HG02642 (cell line): ENCODE data around the gene MAN1C1.

Experiments
- ATAC-seq: cut with Tn5 transposase; IDR thresholded peaks from one replicate; pipeline ENCODE4 v1.9.1; 2021; ENCODE audit warnings: mild to moderate bottlenecking; ENCODE audit not compliant: unreplicated experiment, poor library complexity

The MAN1C1 gene

DNA sequence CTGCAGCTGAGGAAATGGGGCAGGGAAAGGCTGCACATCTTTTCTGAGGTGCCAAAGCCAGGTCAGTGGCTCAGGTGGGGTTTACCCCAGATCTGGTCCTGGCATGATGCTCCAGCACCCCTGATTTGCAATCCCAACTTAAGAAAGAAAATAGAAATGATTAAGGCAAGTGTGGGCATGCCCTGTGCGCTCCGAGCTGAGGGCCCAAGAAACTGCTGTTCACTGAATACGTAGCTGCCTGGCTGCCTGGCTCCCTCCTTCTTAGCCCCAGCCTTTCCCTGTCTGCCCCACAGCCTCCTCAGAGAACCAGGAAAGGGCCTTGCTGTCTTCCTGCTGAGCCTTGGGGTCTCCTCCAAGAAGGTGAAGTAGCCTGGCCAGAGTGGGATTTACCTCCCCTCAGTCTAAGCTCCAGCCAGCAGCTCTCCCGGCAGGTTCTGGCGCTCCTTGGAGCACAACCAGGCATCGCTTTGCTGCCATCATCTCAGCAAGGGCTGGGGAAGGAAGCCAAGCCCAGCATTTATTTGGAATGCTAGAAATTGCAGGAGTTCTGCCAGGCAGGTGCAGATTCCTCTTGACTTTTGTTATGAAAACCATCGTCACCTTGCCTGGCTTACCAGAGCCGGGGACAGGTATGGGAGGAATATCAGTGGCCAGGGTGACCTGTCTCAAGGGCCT lies 132.1 kb downstream of the MAN1C1 start:
- ATAC-seq = no peak

DNA sequence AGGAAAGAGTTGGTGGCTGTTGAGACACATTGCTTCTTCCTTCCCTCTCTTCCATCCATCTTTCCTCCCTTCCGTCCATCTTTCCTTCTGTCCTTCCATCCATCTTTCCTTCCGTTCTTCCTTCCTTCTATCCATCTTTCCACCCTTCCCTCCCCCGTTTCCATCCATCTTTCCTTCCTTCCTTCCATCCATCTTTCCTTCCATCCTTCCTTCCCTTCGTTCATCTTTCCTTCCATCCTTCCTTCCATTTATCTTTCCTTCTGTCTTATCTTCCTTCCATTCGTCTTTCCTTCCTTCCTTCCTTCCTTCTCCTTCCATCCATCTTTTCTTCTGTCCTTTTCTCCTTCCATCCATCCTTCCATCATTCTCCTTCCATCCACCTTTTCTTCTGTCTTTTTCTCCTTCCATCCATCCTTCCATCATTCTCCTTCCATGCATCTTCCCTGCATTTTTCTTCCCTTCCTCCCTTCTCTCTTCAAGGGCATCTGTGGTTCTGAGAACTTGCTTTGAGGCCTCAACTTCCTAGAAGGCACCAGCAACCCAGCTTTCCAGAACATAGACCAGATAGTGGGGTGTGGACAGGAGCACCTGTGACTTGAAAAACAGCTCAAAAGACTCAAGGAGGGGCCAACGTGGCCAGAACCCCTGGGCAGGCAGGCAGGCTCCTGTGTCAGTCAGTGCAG lies 134.5 kb downstream of the MAN1C1 start:
- no peak for ATAC-seq

- no peak for ATAC-seq
Measured at GRCh38 chr1:25754470-25755181, 138.0 kb downstream of the MAN1C1 start.

DNA sequence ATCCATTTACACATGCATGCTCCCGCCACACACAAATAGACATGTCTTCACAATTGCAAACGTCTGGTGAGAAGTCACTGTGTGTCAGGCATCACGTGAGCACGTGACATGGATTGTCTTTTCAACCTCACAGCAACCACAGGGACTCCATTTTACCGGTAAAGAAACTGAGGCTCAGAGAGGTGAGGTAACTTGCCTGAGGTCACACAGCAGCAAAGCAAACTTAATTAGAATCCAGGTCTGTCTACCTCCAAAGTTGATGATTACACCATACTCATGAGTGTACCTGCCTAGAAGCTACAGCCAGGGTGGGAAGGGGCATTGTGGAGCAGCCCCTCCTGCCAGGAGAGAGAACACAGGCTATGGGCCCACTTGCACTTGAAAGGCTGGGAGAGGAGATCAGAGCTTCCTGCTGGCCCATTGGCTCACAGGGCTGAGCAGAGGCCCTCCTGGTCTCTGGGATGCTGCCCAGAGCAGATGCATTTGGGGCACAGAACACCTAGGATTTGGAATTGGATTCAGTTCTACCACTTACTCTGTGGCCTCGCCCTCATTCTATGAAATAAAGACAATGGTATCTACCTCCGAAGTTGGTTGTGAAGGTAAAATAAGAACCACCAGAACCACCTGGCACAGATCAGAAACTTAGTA lies 139.0 kb downstream of the MAN1C1 start:
- ATAC-seq = no peak

- ATAC-seq = no peak
Measured at GRCh38 chr1:25756215-25756614, 139.6 kb downstream of the MAN1C1 start.

GRCh38 chr1:25757151-25757845 lies 140.7 kb downstream of the MAN1C1 start:
- no peak for ATAC-seq

DNA sequence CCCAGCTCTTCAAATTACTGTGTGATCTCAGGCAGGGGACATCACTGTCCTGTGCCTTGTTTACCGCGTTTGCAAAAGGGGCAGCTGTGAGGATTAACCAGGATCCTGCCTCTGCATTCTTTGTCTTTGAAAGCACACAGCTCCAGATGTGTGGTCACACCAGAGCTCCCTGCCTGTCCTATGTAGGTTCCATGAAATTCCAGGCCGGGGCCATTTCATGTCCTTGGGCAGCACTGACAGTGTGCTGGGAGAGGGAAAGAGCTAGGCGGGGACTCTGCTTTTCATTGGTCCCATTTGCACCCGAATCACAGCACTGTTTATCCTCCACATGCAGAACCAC lies 141.2 kb downstream of the MAN1C1 start:
- no peak for ATAC-seq

DNA sequence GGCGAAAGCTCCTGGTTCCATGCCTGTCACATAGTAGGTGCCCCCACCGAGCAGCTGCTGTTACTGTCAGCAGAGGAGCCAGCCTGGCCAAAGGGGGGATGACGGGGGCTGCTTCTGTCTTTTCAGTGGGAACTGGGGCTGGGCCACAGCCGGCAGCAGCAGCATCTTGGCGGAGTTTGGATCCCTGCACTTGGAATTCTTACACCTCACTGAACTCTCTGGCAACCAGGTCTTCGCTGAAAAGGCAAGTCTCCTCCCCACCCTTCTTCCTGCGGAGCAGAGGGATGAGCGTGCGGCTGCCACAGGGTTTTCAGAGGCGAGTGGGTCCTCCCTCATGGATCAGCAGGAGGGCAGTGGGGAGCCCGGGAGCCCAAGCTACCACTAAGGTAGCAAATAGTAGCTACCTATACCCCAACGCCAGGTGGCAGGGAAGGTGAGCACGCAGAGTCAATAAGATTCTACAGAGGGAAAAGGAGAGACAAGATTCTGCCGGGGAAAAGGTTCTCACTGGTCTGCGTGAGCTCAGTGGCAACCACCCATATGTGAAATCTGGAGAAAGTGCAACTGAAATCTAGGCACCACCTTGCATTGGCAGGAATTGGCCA lies 142.0 kb downstream of the MAN1C1 start:
- no peak for ATAC-seq

- ATAC-seq = no peak
Measured at GRCh38 chr1:25760122-25760719, 143.6 kb downstream of the MAN1C1 start.

DNA sequence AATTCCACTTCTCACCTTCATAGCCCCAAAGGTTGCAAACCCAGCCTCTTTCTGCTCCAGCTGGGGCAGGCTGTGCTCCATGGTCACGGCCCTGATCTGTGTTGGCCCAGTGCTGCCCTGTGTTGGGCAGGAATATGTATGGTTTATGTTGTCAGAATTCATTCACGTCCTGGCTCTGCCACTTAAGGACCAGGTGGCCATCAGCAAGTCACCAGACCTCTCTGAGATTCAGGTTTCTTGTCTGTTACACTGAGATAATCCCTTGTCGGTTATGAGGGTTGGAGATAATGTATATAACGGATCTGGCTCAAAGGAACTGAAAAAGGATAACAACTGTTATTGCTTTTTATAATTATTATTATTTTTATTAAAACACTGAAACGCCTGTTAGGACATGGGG lies 144.3 kb downstream of the MAN1C1 start:
- no peak for ATAC-seq

DNA sequence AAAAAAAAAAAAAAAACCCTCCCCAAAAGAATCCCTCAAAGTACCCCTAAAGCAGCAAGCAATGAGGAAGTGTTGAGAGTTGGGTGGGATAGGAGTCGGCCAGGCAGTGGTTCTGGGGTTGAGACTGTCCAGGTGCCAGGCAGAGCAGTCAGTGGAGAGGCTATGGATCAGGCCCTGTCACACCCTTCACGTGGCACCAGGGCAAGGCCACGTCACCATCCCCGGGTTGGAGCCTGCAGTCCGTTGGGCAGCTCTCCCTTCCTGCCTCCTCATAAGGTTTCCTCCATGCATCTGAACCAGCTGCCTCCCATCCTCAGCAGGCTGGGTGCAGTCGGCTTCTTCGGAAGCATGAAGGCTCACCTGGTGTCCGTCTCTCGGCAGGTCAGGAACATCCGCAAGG lies 146.9 kb downstream of the MAN1C1 start:
- no peak for ATAC-seq

- no peak for ATAC-seq
Measured at GRCh38 chr1:25765136-25765922, 148.7 kb downstream of the MAN1C1 start.

- ATAC-seq = no peak
Measured at GRCh38 chr1:25765923-25766589, 149.5 kb downstream of the MAN1C1 start.

GRCh38 chr1:25766721-25767436 lies 150.3 kb downstream of the MAN1C1 start:
- no peak for ATAC-seq

DNA sequence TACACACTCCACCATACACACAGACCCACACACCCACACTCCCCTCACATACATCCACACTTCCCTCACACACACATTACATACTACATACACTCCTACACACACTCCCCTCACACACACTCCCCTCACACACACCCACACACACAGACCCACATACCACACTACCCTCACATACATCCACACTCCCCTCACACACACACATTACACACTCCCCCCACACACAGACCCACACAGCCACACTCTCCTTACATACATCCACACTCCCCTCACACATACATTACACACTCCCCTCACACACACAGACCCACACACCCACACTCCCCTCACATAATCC lies 150.8 kb downstream of the MAN1C1 start:
- no peak for ATAC-seq

DNA sequence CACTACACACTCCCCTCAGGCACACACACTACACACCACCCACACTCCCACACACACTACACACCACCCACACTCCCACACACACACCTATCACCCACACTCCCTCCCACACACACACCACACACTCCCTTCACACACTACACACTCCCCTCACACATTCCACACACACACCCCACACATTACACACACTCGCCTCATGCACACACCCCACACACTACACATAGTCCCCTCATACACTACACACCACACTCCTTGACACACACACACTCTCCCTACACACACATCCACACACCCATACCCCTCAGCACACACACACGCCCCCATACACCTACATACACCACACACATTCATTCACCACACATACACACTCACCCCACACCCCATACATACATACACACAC lies 152.4 kb downstream of the MAN1C1 start:
- ATAC-seq = no peak

- no peak for ATAC-seq
Measured at GRCh38 chr1:25769625-25770383, 153.2 kb downstream of the MAN1C1 start.
